ENCODE measurements around the gene UMODL1. TPM values are rescaled to one million over a fixed set of nuclear protein-coding genes. Genes with fewer than 3 reads are reported as not detected.

The UMODL1 gene
- total RNA-seq, 3 donors from 2014 or later: 0.14 to 0.90 (median 0.16) TPM

DNA sequence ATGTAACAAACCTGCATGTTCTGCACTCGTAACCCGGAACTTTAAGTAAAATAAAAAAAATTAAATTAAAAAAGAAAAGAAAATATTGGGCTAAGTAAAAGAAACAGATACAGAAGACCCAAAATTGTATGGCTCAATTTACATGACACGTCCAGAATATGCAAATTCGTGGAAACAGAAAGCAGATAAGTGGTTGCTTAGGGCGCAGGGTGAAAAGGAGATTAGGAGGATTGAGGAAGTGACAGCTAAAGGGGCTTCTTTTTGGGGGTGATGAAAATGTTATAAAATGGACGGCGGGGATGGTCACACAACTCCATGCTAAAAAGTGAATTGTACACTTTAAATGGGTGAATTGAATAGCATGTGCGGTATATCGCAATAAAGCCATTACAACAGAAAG, 33.6 kb upstream of the UMODL1 start:
- no peak for TF ChIP-seq CTCF (IDR thresholded peaks at IDR 0.05)
- Histone ChIP-seq H3K4me3 (no peak overlapping the region), H3K9me3 (no peaks in the 10 kb centered on the region), H3K36me3 (ENCODE audit: low read depth) (no peaks in the 10 kb centered on the region), H3K4me1 (ENCODE audit: low read depth) (peaks cover 3% of the 10 kb centered on the region)
- intact Hi-C loops (cut with DNase I, micrococcal nuclease): no loop called here
- DNase-seq (no peak), ATAC-seq (no peak)

DNA sequence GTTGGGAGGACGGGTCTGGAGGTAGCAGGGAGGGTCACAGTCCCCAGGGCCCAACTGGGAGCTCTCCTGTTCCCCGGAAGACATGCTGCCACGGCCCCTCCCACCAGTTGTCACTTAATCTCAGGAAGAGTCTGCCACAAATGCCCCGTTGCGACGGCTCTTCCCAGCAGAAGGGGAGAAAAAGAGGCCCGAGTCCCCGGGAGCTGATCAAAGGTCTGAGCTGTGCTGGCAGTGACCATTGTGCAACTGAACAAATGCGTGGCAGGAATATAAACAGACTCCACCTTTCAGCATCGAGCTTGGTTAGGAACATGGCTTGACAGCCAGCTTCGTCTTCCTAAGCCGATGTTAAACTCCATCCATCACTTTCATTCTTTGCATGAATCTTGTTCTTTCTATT, 33.2 kb upstream of the UMODL1 start:
- ATAC-seq: peak; percentile 72
- peak in 1 of 3 donors; percentile 52 for DNase-seq
- Histone ChIP-seq H3K4me3 (no peak overlapping the region), H3K9me3 (no peaks in the 10 kb centered on the region), H3K36me3 (ENCODE audit: low read depth) (no peaks in the 10 kb centered on the region), H3K4me1 (ENCODE audit: low read depth) (peaks cover 3% of the 10 kb centered on the region)
- intact Hi-C loops (cut with DNase I, micrococcal nuclease): no loop called here
- no peak for TF ChIP-seq CTCF (IDR thresholded peaks at IDR 0.05)

DNA sequence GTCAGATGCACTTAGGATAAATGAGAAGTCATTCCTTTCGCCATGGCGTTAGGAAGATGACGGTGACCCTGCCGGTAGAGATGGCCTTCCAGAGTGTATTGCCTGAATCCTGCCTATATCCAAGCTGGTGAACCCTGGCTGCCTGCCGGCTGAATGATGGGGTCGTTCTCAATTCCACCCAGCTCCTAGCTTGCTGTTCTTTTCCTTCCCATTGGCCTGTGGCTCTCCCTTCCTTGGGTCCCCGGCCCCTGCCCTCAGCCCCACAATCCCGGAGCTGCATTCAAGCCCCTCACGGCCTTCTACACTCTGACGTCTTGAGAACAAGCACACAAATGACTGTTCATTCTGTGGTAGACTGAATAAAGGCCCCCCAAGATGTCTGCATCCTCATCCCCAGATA, 32.7 kb upstream of the UMODL1 start:
- intact Hi-C loops (cut with DNase I, micrococcal nuclease): no loop called here
- Histone ChIP-seq H3K4me1 (ENCODE audit: low read depth) (peaks cover 3% of the 10 kb centered on the region), H3K36me3 (ENCODE audit: low read depth) (no peaks in the 10 kb centered on the region), H3K4me3 (no peak overlapping the region), H3K9me3 (no peaks in the 10 kb centered on the region)
- TF ChIP-seq CTCF (IDR thresholded peaks at IDR 0.05): no peak
- no peak for ATAC-seq
- no peak for DNase-seq

GRCh38 chr21:42038826-42039425, 32.2 kb upstream of the UMODL1 start:
- TF ChIP-seq CTCF (IDR thresholded peaks at IDR 0.05): no peak
- H3K4me3 ChIP-seq: no peak overlapping the region
- DNase-seq (no peak), ATAC-seq (no peak)
- no peaks in the 10 kb centered on the region for H3K36me3 ChIP-seq (ENCODE audit: low read depth)
- H3K9me3 ChIP-seq: no peaks in the 10 kb centered on the region
- intact Hi-C loops (cut with DNase I, micrococcal nuclease): no loop called here
- H3K4me1 ChIP-seq (ENCODE audit: low read depth): peaks cover 3% of the 10 kb centered on the region

DNA sequence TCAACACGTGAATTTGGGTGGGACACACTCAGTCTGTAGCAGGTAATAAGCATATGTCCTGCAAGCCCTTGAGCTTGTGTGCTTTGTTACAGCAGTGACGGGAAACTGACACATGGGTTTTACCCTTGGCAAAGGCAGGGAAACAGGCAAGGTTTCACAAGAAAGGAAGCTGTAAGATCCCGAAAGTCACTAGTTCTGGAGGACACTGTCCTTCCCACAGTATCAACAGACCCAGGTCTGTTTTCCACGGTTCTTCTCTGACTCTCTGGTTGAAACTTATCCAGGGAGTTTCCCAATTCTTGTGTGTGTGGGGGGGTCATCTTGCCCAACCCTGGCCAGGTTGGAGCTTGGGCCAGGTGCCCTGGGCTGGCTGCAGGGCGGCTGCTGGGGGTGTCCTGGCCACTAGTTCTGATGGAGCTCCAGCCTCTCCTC, 31.6 kb upstream of the UMODL1 start:
- DNase-seq (no peak), ATAC-seq (peak; percentile 10)
- H3K9me3 ChIP-seq: no peaks in the 10 kb centered on the region
- intact Hi-C loops (cut with DNase I, micrococcal nuclease): no loop called here
- no peak overlapping the region for H3K4me3 ChIP-seq
- H3K4me1 ChIP-seq (ENCODE audit: low read depth): peaks cover 3% of the 10 kb centered on the region
- no peak for TF ChIP-seq CTCF (IDR thresholded peaks at IDR 0.05)
- H3K36me3 ChIP-seq (ENCODE audit: low read depth): no peaks in the 10 kb centered on the region

DNA sequence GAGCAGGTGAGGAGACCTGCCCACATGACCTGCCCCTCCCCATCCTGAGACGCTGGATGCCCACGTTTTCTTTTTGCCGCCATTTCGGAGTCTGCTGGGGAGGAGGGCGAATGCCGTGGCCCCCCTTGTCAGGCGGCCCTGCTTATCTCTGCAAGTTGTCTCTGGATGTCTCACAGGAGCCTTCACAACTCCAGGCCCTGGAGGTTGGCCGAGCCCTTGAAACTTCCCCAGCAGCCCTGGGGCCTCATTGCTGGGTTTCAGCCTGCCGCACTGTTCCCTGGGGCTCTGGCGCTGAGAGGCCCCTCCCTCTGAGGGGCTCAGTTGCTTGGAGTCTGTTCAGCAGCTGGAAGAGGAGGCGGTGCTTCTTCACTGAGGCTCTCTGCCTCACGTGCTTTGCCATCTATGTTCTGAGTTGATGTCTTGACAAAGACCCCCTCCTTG, 31.2 kb upstream of the UMODL1 start:
- intact Hi-C loops (cut with DNase I, micrococcal nuclease): no loop called here

More for the DNA sequence above, 31.2 kb upstream of the UMODL1 start:
- Histone ChIP-seq H3K36me3 (ENCODE audit: low read depth) (no peaks in the 10 kb centered on the region), H3K4me1 (ENCODE audit: low read depth) (peaks cover 3% of the 10 kb centered on the region), H3K4me3 (no peak overlapping the region), H3K9me3 (no peaks in the 10 kb centered on the region)
- peak in 1 of 3 donors; percentile 53 for DNase-seq
- TF ChIP-seq CTCF (IDR thresholded peaks at IDR 0.05): no peak
- no peak for ATAC-seq

Measured in mucosa of descending colon (tissue), 3 donors.